ENCODE measurements around the gene ITGA11.

Gene ITGA11

GRCh38 chr15:68374168-68374745, 57.7 kb downstream of the ITGA11 start:
- DNase-seq (ENCODE audit: low spot score): no peak

DNA sequence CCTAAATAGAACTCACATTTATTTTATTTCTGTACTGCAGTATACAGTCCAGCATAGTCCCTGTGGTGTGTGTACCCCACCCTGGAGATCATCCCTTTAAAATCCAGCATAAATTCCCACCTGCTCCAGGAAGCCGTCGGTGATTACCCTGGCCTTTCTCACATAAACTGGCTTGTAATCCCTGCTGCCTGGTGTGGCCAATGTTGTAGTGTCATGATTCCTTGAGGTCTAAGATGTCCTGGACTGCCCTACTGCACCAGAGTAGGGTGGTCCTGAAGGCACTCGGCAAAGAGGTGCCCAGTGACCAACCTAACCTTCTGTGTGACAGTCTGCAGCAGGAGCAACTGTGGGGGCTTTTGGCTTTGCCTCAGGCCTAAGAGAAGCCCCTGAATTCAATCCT, 58.9 kb downstream of the ITGA11 start:
- DNase-seq (ENCODE audit: low spot score): no peak

DNA sequence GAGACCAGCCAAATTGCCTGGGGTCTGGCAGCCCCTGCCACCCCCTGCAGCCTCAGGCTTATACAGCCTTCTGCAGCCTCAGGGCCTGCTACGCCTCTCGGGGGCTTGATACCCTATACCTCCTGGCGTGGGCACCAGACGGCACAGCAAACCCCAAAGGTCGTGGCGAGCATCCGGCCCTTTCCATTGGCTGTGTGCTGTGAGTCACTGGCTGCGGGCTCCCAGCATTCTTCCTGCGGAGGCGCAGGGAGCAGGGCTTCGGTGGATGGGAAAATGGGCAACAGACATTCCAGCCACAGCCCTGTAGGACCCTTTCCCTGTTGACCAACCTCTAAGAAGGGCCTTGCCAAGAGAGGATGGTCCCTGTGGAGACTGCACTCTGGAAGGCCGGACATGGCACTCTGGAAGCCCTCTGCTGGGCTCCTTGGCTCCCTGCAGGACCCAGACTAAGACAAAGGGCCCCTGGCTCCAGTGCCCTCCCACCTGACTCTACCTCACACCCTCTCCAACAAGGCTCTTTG, 59.6 kb downstream of the ITGA11 start:
- DNase-seq (ENCODE audit: low spot score): peak; percentile 44

DNA sequence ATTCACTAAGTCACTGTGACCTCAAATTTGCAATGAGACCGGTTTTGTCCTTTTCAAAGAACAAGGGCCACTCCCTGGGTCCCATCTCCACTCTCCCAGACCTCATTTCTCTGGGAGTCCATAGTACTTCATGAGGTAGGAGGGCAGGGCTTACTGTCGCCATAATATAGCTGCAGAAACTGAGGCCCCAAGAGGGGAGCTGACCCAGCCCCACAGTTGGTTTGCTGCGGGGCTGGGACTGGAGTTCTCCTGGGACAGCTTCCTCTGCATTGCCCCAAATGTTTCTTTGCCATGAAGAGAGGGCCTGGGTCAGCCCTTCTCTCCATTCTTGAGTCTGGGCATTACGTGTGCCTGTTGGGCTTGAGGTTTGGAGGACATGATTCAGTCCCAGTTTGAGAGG, 60.1 kb downstream of the ITGA11 start:
- DNase-seq (ENCODE audit: low spot score): no peak

DNA sequence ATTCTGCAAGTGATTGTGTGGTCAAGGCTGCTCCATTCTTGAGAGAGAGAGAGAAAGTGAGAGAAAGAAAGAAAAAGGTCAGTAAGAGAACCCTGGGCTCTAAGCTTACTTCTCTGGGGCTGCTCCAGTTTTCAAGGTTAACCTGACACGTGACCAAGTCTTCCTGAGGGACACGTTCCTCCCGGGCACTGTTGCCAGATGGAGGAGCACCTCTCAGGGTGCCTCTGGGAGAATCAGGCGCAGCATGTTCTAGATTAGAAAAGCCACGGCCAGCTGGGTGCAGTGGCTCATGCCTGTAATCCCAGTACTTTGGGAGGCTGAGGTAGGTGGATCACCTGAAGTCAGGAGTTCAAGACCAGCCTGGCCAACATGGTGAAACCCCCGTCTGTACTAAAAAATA, 60.8 kb downstream of the ITGA11 start:
- DNase-seq (ENCODE audit: low spot score): no peak

DNA sequence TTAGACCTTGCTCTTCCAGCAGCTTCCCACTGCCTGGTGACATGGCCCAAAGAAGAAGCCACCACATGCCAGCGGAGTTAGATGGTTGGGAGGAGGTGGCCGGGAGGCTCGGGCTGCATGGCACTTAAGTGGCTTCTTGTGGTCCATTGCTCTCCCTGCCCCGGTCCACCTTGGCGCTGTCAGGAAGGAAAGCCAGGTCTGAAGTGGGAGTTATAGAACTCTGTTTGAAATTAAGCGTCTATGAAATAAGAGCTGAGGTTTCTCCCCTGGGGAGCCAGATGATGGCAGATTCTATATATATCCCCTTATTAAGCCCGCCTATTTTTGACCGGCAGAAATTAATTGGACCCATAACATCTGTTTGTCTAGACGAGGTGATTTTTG, 61.2 kb downstream of the ITGA11 start:
- no peak for DNase-seq (ENCODE audit: low spot score)

DNA sequence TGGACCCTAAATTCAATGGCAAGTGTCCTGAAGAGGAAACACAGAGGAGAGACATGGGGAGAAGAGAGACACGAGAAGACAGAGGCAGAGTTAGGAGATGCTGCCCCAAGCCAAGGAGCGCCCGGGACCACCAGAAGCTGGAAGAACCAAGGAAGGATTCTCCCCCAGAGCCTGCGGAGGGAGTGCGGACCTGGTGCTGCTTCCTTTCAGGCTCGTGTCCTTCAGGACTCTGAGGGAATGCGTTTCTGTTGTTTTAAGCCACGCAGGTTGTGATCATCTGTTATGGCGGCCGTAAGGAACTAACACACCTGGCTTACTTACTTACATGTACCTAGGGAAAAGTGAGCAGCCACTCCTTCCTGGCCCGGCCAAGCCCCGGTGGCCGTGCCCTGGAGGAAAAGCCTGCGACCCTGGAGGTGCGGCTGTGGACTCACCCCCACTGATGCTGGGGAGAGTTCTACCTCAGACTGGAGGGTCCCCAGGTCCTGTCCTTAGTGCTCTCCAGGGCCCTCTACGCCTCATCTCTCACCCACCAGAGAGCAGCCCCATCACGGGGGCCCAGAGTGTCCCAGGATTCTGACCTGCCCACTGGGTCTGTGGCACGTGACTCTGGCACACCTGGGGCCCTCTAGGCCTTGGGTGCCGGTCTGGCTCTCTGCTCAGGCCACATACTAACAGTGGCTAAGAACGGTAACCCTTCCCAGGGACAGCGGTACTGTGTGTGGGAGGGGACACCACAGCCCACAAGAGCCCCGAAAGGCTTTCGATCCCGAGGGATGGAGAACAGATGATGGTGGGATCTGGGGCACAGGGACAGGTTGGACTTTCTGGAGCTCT, 61.8 kb downstream of the ITGA11 start:
- no peak for DNase-seq (ENCODE audit: low spot score)

GRCh38 chr15:68368731-68369435, 63.1 kb downstream of the ITGA11 start:
- no peak for DNase-seq (ENCODE audit: low spot score)

DNA sequence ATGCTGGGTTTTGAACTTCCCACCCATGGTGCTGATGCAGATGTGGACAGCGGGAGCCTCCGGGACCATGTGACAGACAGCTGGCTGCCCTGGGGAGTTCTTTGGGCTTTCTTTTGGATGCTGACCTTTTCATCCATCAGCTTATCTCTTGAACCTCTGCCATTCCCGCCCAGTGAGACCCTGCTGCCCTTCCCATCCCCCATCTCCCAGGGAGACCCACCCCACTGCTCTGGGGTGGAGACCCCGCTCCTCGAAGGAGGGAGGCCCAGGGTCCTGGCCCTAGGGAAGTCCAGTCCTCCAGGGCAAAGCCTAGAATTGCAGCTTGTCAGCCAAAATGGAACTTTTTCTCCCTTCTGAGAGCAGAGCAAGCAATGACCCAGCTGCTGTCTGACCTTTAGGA, 64.0 kb downstream of the ITGA11 start:
- DNase-seq (ENCODE audit: low spot score): no peak

DNA sequence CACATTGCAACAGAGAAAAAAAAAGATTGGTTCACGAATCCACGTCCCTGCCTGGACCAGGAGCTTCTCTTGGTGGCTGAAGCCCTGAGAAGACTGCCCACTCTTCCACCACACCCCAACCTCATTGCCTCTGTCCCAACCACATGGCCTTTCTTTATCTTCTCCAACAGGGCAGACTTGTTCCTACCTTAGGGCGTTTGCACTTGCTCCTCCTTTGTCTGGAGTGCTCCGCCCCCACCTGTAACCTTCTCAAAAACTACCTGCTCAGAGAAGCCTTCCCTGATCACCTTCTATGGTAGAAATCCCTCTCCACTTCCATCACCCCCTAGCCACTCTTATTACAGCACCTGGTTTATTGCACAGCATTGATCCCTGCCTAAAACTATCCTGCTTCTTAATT, 64.7 kb downstream of the ITGA11 start:
- DNase-seq (ENCODE audit: low spot score): no peak

DNA sequence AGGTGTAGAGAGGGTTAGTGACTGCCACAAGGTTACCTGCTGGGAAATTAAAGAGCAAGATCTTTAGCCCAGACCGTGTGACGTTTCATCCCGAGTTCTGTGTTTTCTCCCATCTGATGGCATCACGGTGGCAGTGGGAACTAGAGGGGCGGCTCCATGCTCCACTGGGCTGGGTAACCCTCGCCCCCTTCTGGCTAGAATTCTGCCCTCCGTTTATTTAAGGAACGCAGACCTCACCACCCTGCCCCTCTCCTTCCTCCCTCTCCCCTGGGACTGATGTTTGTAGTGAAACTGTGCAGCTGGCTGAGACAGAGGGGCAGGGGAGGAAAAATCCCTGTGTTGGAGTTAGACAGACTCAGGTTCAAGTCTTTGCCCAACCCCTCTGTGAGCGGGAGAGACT, 65.6 kb downstream of the ITGA11 start:
- DNase-seq (ENCODE audit: low spot score): no peak

GRCh38 chr15:68365770-68366169, 66.2 kb downstream of the ITGA11 start:
- no peak for DNase-seq (ENCODE audit: low spot score)

DNA sequence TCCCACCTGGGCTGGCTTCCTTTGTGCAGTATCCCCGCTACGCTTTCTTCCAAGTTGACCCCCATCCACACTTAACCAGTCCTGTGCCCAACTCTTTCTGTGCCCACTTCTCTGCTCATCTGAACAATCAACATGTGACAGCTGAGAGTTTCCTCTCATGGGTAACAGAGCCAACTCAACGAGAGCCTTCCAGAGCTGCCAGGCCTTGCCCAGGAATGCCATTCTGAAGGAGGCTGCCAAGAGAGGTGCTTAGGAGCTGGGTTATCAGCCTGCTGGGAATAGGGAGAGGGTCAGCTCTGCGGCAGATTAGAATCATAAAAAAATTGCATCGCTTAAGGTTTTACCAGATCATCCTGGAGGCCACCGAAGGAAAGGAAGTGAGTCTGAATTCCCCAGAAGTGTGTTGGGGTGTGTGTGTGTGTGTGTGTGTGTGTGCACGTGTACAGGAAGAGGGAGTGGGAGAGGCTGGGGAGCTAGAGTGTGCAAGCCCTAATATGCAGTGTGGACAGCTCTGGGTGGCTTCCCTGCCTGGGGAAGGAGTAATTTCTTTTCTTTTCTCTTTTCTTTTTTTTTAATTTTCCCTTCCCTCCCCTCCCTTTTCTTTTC, 66.7 kb downstream of the ITGA11 start:
- DNase-seq (ENCODE audit: low spot score): no peak

DNA sequence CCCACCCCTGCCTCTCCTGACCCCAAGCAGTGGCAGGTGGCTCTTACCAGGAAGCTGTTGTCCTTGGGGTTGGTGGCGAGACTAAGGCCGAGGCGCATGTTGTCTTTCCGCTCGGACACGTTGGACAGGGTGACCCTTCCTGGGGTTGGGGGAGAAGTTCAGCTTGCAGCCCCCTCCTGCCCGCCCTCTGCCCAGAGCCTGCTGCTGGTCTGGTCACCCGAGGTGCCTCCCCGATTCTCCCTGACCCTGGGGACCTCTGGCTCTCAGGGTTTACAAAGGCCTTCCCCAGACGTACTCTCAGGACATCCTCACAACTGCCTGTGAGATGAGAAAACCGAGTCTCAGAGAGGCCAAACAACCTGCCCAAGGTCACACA, 67.3 kb downstream of the ITGA11 start:
- DNase-seq (ENCODE audit: low spot score): no peak

DNA sequence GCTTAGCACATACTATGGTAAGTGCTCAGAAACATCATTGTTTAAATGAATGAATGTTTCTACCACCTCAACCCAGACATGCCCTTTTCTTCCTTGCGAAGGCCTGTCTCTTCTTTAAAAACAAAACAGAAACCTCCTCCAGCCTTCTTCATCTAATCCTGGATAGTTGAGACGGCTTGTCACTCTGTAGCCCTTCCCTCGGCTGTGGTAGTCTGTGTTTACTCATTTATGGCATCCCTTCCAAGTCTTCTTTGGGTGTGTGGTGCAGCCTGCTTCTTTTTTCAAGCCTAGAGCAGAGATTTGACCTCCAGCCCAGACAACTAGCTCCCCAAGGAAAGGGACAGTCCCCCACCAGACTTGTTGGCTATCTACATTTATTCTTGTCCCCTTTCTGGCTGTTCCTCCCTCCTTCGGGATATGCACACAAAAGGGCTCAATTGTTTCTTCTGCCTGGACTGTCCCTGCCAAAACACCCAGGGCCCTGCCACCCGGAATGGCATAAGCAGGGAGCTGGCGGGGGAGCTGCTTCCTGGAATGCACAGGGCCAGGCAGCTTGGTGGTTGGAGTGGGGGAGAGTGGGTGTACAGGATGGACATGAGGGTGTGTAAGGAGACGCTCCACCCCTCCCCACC, 67.8 kb downstream of the ITGA11 start:
- no peak for DNase-seq (ENCODE audit: low spot score)

- no peak for DNase-seq (ENCODE audit: low spot score)
These were observed 68.6 kb downstream of the ITGA11 start for GRCh38 chr15:68363353-68363752.

- DNase-seq (ENCODE audit: low spot score): no peak
These were observed 69.3 kb downstream of the ITGA11 start for GRCh38 chr15:68362537-68363126.

DNA sequence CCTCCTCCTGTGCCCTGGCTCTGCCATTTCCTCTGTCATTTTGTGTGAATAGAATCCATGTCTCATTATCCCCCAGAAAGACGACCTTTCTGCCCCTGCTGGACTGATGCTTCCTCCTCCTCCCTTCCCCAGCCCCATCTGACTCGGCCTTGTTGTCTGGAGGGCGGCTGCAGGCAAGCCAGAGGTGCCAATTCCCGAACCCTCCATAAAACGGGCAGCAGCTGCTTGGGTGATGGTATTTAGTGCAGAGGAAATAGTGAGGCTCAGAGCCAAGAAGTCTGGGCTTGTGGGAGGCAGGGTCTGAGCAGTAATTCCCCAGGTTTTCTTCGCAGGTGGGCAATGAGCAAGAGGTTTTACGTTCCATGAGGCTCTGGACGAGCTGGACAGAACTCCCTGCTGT, 71.2 kb downstream of the ITGA11 start:
- no peak for DNase-seq (ENCODE audit: low spot score)

- no peak for DNase-seq (ENCODE audit: low spot score)
These were observed 75.2 kb downstream of the ITGA11 start for GRCh38 chr15:68356778-68357177.

- DNase-seq (ENCODE audit: low spot score): no peak
These were observed 77.0 kb downstream of the ITGA11 start for GRCh38 chr15:68354923-68355322.

GRCh38 chr15:68354268-68354667, 77.7 kb downstream of the ITGA11 start:
- DNase-seq (ENCODE audit: low spot score): no peak
